Mesenchymal stem cell (in vitro differentiated cells and primary cell): ENCODE data around the gene UQCR11.

ENCODE experiments used
- DNase-seq: peaks from one replicate; pipeline ENCODE4 v3.0.0-alpha.2; 2013
- H2AFZ ChIP-seq: one replicate; pipeline ENCODE4 v1.6.1; 2013; ENCODE audit warnings: low read depth, mild to moderate bottlenecking, control low read depth, inconsistent platforms, low read length, moderate library complexity
- H2AK5ac ChIP-seq: 2 replicates; pipeline ENCODE4 v1.6.1; 2013; ENCODE audit warnings: low read length, moderate library complexity, mild to moderate bottlenecking, inconsistent platforms; ENCODE audit not compliant: severe bottlenecking
- H2BK120ac ChIP-seq: one replicate; pipeline ENCODE4 v1.6.1; 2013; ENCODE audit warnings: low read depth, mild to moderate bottlenecking, inconsistent platforms, low read length, moderate library complexity
- H2BK12ac ChIP-seq, 2 experiments: one replicate each; pipeline ENCODE4 v1.6.1; 2013; ENCODE audit warnings: inconsistent platforms in 2 of 2, low read length in 2 of 2, mild to moderate bottlenecking in 2 of 2, moderate library complexity in 2 of 2, control low read depth in 1 of 2
- H2BK15ac ChIP-seq: one replicate; pipeline ENCODE4 v1.6.1; 2013; ENCODE audit warnings: mild to moderate bottlenecking, low read depth, inconsistent platforms; ENCODE audit not compliant: poor library complexity, severe bottlenecking
- H2BK5ac ChIP-seq: 2 replicates; pipeline ENCODE4 v1.6.1; 2013; ENCODE audit warnings: low read depth, mild to moderate bottlenecking, low read length, control low read depth, inconsistent platforms; ENCODE audit not compliant: poor library complexity, severe bottlenecking
- H3K14ac ChIP-seq, 2 experiments: one replicate each; pipeline ENCODE4 v1.6.1; 2013; ENCODE audit warnings: inconsistent platforms in 2 of 2, low read length in 2 of 2, control low read depth in 1 of 2, mild to moderate bottlenecking in 1 of 2, moderate library complexity in 1 of 2
- H3K18ac ChIP-seq, 2 experiments: one replicate each; pipeline ENCODE4 v1.6.1; 2013; ENCODE audit warnings: inconsistent platforms in 2 of 2, low read length in 2 of 2, control low read depth in 1 of 2, low read depth in 1 of 2, mild to moderate bottlenecking in 1 of 2
- H3K23ac ChIP-seq, 2 experiments: one replicate each; pipeline ENCODE4 v1.6.1; 2013; ENCODE audit warnings: inconsistent platforms in 2 of 2, low read length in 2 of 2, mild to moderate bottlenecking in 2 of 2, moderate library complexity in 2 of 2, control low read depth in 1 of 2
- H3K27ac ChIP-seq: 2 replicates; pipeline ENCODE4 v1.5.1; 2013; ENCODE audit warnings: mild to moderate bottlenecking, moderate library complexity, low read length, control low read depth, inconsistent platforms; ENCODE audit not compliant: poor library complexity, severe bottlenecking
- H3K27me3 ChIP-seq, 2 experiments: 2 replicates each; pipeline versions ENCODE4 v1.6.1 to v1.7.0; 2013; ENCODE audit warnings: low read length in 2 of 2, mild to moderate bottlenecking in 2 of 2, moderate library complexity in 2 of 2, control low read depth in 1 of 2, inconsistent platforms in 1 of 2; ENCODE audit not compliant: control insufficient read depth in 1 of 2, insufficient read depth in 1 of 2
- H3K36me3 ChIP-seq, 2 experiments: 2 replicates each; pipeline versions ENCODE4 v1.6.1 to v1.7.0; 2013; ENCODE audit warnings: low read length in 2 of 2, control low read depth in 1 of 2, inconsistent platforms in 1 of 2, low read depth in 1 of 2, mild to moderate bottlenecking in 1 of 2; ENCODE audit not compliant: insufficient read depth in 2 of 2, control insufficient read depth in 1 of 2
- H3K4ac ChIP-seq, 2 experiments: one replicate each; pipeline ENCODE4 v1.6.1; 2013; ENCODE audit warnings: inconsistent platforms in 2 of 2, low read length in 2 of 2, mild to moderate bottlenecking in 2 of 2, moderate library complexity in 2 of 2, control low read depth in 1 of 2, low read depth in 1 of 2
- H3K4me1 ChIP-seq: 2 replicates; pipeline ENCODE4 v1.6.1; 2013; ENCODE audit warnings: low read depth, low read length, control low read depth; ENCODE audit not compliant: control insufficient read depth, insufficient read depth
- H3K4me2 ChIP-seq: 2 replicates; pipeline ENCODE4 v1.6.1; 2013; ENCODE audit warnings: low read length, mild to moderate bottlenecking, inconsistent platforms; ENCODE audit not compliant: poor library complexity, severe bottlenecking
- H3K4me3 ChIP-seq, 2 experiments: 2 replicates each; pipeline versions ENCODE4 v1.5.1 to v1.7.0; 2013; ENCODE audit warnings: low read length in 2 of 2, mild to moderate bottlenecking in 2 of 2, control low read depth in 1 of 2, low read depth in 1 of 2; ENCODE audit not compliant: insufficient read depth in 1 of 2
- H3K79me1 ChIP-seq: replicated peaks from 2 replicates; pipeline ENCODE4 v1.6.1; 2013; ENCODE audit warnings: mild to moderate bottlenecking, control low read depth, low read length, inconsistent platforms; ENCODE audit not compliant: poor library complexity, severe bottlenecking
- H3K9ac ChIP-seq: 2 replicates; pipeline ENCODE4 v1.7.0; 2013; ENCODE audit warnings: mild to moderate bottlenecking, low read length, moderate library complexity
- H3K9me3 ChIP-seq: 2 replicates; pipeline ENCODE4 v1.7.0; 2013; ENCODE audit warnings: mild to moderate bottlenecking, low read length; ENCODE audit not compliant: control insufficient read depth
- H4K8ac ChIP-seq: one replicate; pipeline ENCODE4 v1.6.1; 2013; ENCODE audit warnings: inconsistent platforms, mild to moderate bottlenecking, low read length, moderate library complexity
- H4K91ac ChIP-seq: one replicate; pipeline ENCODE4 v1.6.1; 2013; ENCODE audit warnings: mild to moderate bottlenecking, low read length, inconsistent platforms
- WGBS: methylation state at CpG from one replicate; pipeline ENCODE4 v1.1.7; 2013; ENCODE audit warnings: mixed read lengths; 5-methylcytosine and 5-hydroxymethylcytosine counted together

The UQCR11 gene

GRCh38 chr19:1592024-1592754 lies 13.1 kb downstream of the UQCR11 start:
- Histone ChIP-seq H3K23ac (peak overlapping the region; percentile 57 to 79), H2BK12ac (no peak overlapping the region), H3K9ac (peak overlapping the region; percentile 97), H3K4me3 (peak overlapping the region; percentile 83 to 92), H4K8ac (peak overlapping the region; percentile 99), H3K27ac (peak overlapping the region; percentile 95), H3K18ac (peak overlapping the region; percentile 95 to 100), H3K36me3 (peaks cover 20 to 23% of the 10 kb centered on the region in 2 experiments), H3K79me1 (peaks cover 2% of the 10 kb centered on the region), H3K4me2 (peak overlapping the region; percentile 85), H3K9me3 (no peaks in the 10 kb centered on the region), H2BK120ac (peak overlapping the region; percentile 100), H2BK15ac (peak overlapping the region; percentile 99), H2AK5ac (peak overlapping the region; percentile 76), H3K14ac (peak overlapping the region; percentile 93 to 97), H3K4ac (peak overlapping the region; percentile 98 to 99), H2BK5ac (peak overlapping the region; percentile 91), H3K27me3 (no peaks in the 10 kb centered on the region), H4K91ac (peak overlapping the region; percentile 98), H3K4me1 (peaks cover 21% of the 10 kb centered on the region), H2AFZ (no peak overlapping the region)
- peak; percentile 89 for DNase-seq
- 1% methylated on average over 61 of the region's 94 CpGs for WGBS

- Histone ChIP-seq H3K4ac (peak overlapping the region; percentile 87 to 98), H3K4me3 (peak overlapping the region; percentile 83 to 92)
Observed at GRCh38 chr19:1591421-1592023, 13.7 kb downstream of the UQCR11 start.

GRCh38 chr19:1590641-1591397 lies 14.4 kb downstream of the UQCR11 start:
- Histone ChIP-seq H3K4me2 (peak overlapping the region; percentile 85), H3K4me1 (peaks cover 21% of the 10 kb centered on the region), H3K4me3 (peak overlapping the region; percentile 83 to 92), H3K4ac (peak overlapping the region; percentile 24 to 57), H2BK12ac (peak overlapping the region in 1 of 2 experiments; percentile 29), H4K8ac (no peak overlapping the region), H2AFZ (no peak overlapping the region), H3K27ac (peak overlapping the region; percentile 40), H4K91ac (peak overlapping the region; percentile 11), H3K9ac (peak overlapping the region; percentile 97), H3K23ac (no peak overlapping the region), H3K36me3 (peaks cover 13 to 18% of the 10 kb centered on the region in 2 experiments), H2BK15ac (no peak overlapping the region), H3K27me3 (no peaks in the 10 kb centered on the region), H3K9me3 (no peaks in the 10 kb centered on the region), H3K14ac (no peak overlapping the region), H3K18ac (no peak overlapping the region), H2AK5ac (no peak overlapping the region), H2BK5ac (no peak overlapping the region), H3K79me1 (no peaks in the 10 kb centered on the region), H2BK120ac (no peak overlapping the region)
- 22% methylated on average over 10 of the region's 10 CpGs for WGBS
- DNase-seq = peak; percentile 40

More at GRCh38 chr19:1591421-1592023, 13.7 kb downstream of the UQCR11 start:
- Histone ChIP-seq H3K18ac (peak overlapping the region; percentile 92 to 100), H3K27ac (peak overlapping the region; percentile 82), H2BK120ac (peak overlapping the region; percentile 94), H3K4me1 (peaks cover 21% of the 10 kb centered on the region), H3K36me3 (peaks cover 14 to 17% of the 10 kb centered on the region in 2 experiments), H2AFZ (peak overlapping the region; percentile 36), H3K27me3 (no peaks in the 10 kb centered on the region), H3K14ac (peak overlapping the region; percentile 93 to 97), H3K79me1 (no peaks in the 10 kb centered on the region), H4K8ac (peak overlapping the region; percentile 99), H2BK12ac (no peak overlapping the region), H2AK5ac (peak overlapping the region; percentile 76), H3K23ac (peak overlapping the region in 1 of 2 experiments; percentile 57), H3K9ac (peak overlapping the region; percentile 97), H3K9me3 (no peaks in the 10 kb centered on the region), H3K4me2 (peak overlapping the region; percentile 85), H2BK15ac (peak overlapping the region; percentile 80), H4K91ac (peak overlapping the region; percentile 90), H2BK5ac (no peak overlapping the region)
- DNase-seq = peak; percentile 32
- WGBS = 7% methylated on average over 31 of the region's 31 CpGs
